Measurements from ENCODE around the gene RPL39. TPM values are rescaled to one million over a fixed set of nuclear protein-coding genes. Genes with fewer than 3 reads are reported as not detected.

The RPL39 gene
- total RNA-seq, 1 experiment from 2014 or later, result 2,054 TPM

- Histone ChIP-seq H2BK120ac (ENCODE audit: low read depth, low read length, poor library complexity, severe bottlenecking) (no peak overlapping the region), H2BK5ac (ENCODE audit: insufficient read length, low read length) (no peak overlapping the region), H3K14ac (ENCODE audit: insufficient read depth, low read length) (no peak overlapping the region), H4K91ac (ENCODE audit: insufficient read length, low read depth, low read length) (no peak overlapping the region), H3K4me1 (ENCODE audit: insufficient read depth, low read length) (no peaks in the 10 kb centered on the region), H3K9me3 (ENCODE audit: control insufficient read depth, low read depth, low read length) (peaks cover 6% of the 10 kb centered on the region), H3K56ac (ENCODE audit: insufficient read length, low read depth, low read length) (no peak overlapping the region), H2BK12ac (ENCODE audit: insufficient read length, low read depth, low read length) (no peak overlapping the region), H4K8ac (replicated peaks; ENCODE audit: insufficient read length, low read depth, low read length) (no peak overlapping the region), H2BK15ac (ENCODE audit: low read depth, low read length) (no peak overlapping the region), H3K18ac (ENCODE audit: insufficient read length, low read depth, low read length) (no peak overlapping the region), H4K20me1 (ENCODE audit: control insufficient read depth, insufficient read depth, insufficient read length) (no peaks in the 10 kb centered on the region), H3K23me2 (ENCODE audit: insufficient read length, low read depth, low read length, poor library complexity, severe bottlenecking) (no peaks in the 10 kb centered on the region), H3T11ph (ENCODE audit: low read length) (no peak overlapping the region), H3K27me3 (ENCODE audit: insufficient read depth, low read length) (no peaks in the 10 kb centered on the region), H3K4me2 (ENCODE audit: insufficient read depth, insufficient read length, low read length) (no peak overlapping the region), H3K79me1 (ENCODE audit: insufficient read depth, low read depth, low read length, poor library complexity, severe bottlenecking) (no peaks in the 10 kb centered on the region), H3K79me2 (ENCODE audit: insufficient read depth, low read length) (no peaks in the 10 kb centered on the region), H3K9ac (ENCODE audit: extremely low read depth, insufficient read length, low read length) (no peak overlapping the region), H2BK20ac (ENCODE audit: low read depth, low read length, poor library complexity, severe bottlenecking) (no peak overlapping the region), H2AFZ (ENCODE audit: low read length) (no peak overlapping the region), H3K27ac (ENCODE audit: insufficient read length, low read depth, low read length) (no peak overlapping the region), H3K4ac (ENCODE audit: low read depth, low read length) (no peak overlapping the region), H2AK5ac (ENCODE audit: insufficient read length, low read length) (no peak overlapping the region), H4K5ac (ENCODE audit: insufficient read length, low read depth, low read length) (no peak overlapping the region), H3K23ac (ENCODE audit: insufficient read length, low read depth, low read length) (no peak overlapping the region)
- H3K9me3 Mint-ChIP-seq, result peaks cover 55 to 72% of the 10 kb centered on the region in 2 experiments
- no peaks in the 10 kb centered on the region; the same call in 1 of the 2 replicates for H3K27me3 Mint-ChIP-seq (ENCODE audit: low read depth)
- peaks cover 0 to 6% (median 3%) of the 10 kb centered on the region in 3 experiments; a peak in 5 of 7 replicates for H3K36me3 Mint-ChIP-seq (ENCODE audit: insufficient read depth in 1 of 3, low read depth in 3 of 3)
- WGBS (ENCODE audit: extremely low coverage, insufficient read length, low lambda C conversion rate), result no CpG with 5 or more reads among the region's 2 CpGs
- H3K4me1 Mint-ChIP-seq, result no peaks in the 10 kb centered on the region
- H3K27ac Mint-ChIP-seq, result no peak overlapping the region
- no peak for TF ChIP-seq CTCF (conservative IDR thresholded peaks at IDR 0.05)
- DNase-seq, result no peak
- H3K4me3 Mint-ChIP-seq, result no peak overlapping the region
Measured at GRCh38 chrX:119801253-119802221, 10.1 kb upstream of the RPL39 start.

All from H9 (cell line).